VCaP (cell line): ENCODE measurements around the gene UQCRQ.

Source experiments
- H3K27ac ChIP-seq: fragments of 450-650 bp; 2 replicates; pipeline ENCODE4 v1.5.1; 2017
- CTCF ChIP-seq: fragments of 450-650 bp; conservative IDR thresholded peaks from 2 replicates; pipeline ENCODE4 v1.5.1; 2017; ENCODE audit warnings: mild to moderate bottlenecking, moderate library complexity

The UQCRQ gene

GRCh38 chr5:132848270-132848669 lies 18.2 kb upstream of the UQCRQ start:
- H3K27ac ChIP-seq, result peak overlapping the region; percentile 57
- TF ChIP-seq CTCF, result no peak

GRCh38 chr5:132849347-132849746 lies 17.1 kb upstream of the UQCRQ start:
- TF ChIP-seq CTCF, result no peak
- H3K27ac ChIP-seq, result peak overlapping the region; percentile 57

GRCh38 chr5:132850066-132850465 lies 16.4 kb upstream of the UQCRQ start:
- no peak for TF ChIP-seq CTCF
- peak overlapping the region; percentile 57 for H3K27ac ChIP-seq

GRCh38 chr5:132853323-132853722 lies 13.1 kb upstream of the UQCRQ start:
- no peak for TF ChIP-seq CTCF
- H3K27ac ChIP-seq, result peak overlapping the region; percentile 75

- TF ChIP-seq CTCF, result no peak
- H3K27ac ChIP-seq, result peak overlapping the region; percentile 75
These were observed 12.7 kb upstream of the UQCRQ start for GRCh38 chr5:132853790-132854189.

- H3K27ac ChIP-seq, result peak overlapping the region; percentile 75
- no peak for TF ChIP-seq CTCF
These were observed 12.1 kb upstream of the UQCRQ start for GRCh38 chr5:132854301-132854700.

GRCh38 chr5:132854992-132855391 lies 11.4 kb upstream of the UQCRQ start:
- peak overlapping the region; percentile 75 for H3K27ac ChIP-seq

GRCh38 chr5:132856011-132856410 lies 10.4 kb upstream of the UQCRQ start:
- no peak for TF ChIP-seq CTCF
- no peak overlapping the region for H3K27ac ChIP-seq
